Pancreas (tissue), 10 donors: ENCODE data around the gene GIMAP7. TPM values are rescaled to one million over a fixed set of nuclear protein-coding genes. Genes with fewer than 3 reads are reported as not detected.
A peak's percentile ranks its signal among the peaks of the same experiment; 100 is the strongest.

Experiments
- ATAC-seq, 4 donors: fragments of 200-7000 bp; cut with Tn5 transposase; one replicate each; pipeline versions ENCODE4 v1.8.0 to v1.9.1; 2020; ENCODE audit warnings: mild to moderate bottlenecking in 4 of 4, moderate library complexity in 4 of 4
- DNase-seq, 6 donors: peaks; one replicate each; pipeline ENCODE4 v3.0.0-alpha.2; 2020
- FAIRE-seq: peaks from 2 replicates; lab custom pipeline; 2012; peaks lifted over from hg19 to GRCh38; lab: Jason Lieb, UNC
- H3K27ac ChIP-seq, 4 donors: fragments of 200-600 bp; sonication (generic); 1 replicate in 3 of 4; 2 replicates in 1 of 4; pipeline versions ENCODE4 v1.5.0 to v1.8.0; 2020
- H3K27me3 ChIP-seq, 4 donors: fragments of 200-600 bp; one replicate each; pipeline ENCODE4 v1.8.0; 2021
- H3K36me3 ChIP-seq, 3 donors: fragments of 200-600 bp; sonication (generic) in 1 of 3; one replicate each; pipeline versions ENCODE4 v1.5.0 to v1.8.0; 2020 to 2021
- H3K4me1 ChIP-seq, 3 donors: fragments of 200-600 bp; one replicate each; pipeline ENCODE4 v1.8.0; 2021
- H3K4me3 ChIP-seq, 4 donors: fragments of 200-600 bp; sonication (generic) in 2 of 4; one replicate each; pipeline versions ENCODE4 v1.5.0 to v1.8.0; 2020 to 2021
- H3K9me3 ChIP-seq, 4 donors: fragments of 200-600 bp; one replicate each; pipeline ENCODE4 v1.8.0; 2021
- CTCF ChIP-seq, 4 donors: fragments of 200-600 bp; sonication (generic) in 3 of 4; IDR thresholded peaks; one replicate each; pipeline versions ENCODE4 v1.5.0 to v1.8.0; 2021; ENCODE audit warnings: antibody characterized with exemption in 4 of 4
- WGBS, 2 donors: extraction: QIAGEN DNeasy Blood & Tissue Kit; methylation state at CpG; one replicate each; pipeline ENCODE4 v1.1.7; 2013; 5-methylcytosine and 5-hydroxymethylcytosine counted together
- intact Hi-C, 3 donors: fragments of 100-400 bp; cut with DNase I; formaldehyde crosslinking; loops; one replicate each; pipeline versions ENCODE4 v1.11.1 to v1.14.2; 2022
- polyA plus RNA-seq, 2 donors: library from polyadenylated mRNA; stranded (reverse); fragments of 200-250 nt; gene quantifications; one replicate each; pipeline ENCODE4 v1.2.3, GENCODE V29; 2013
- total RNA-seq, 6 donors: library from RNA; stranded (reverse); fragmentation: NEBNext Ultra II Directional in 4 of 6; extraction: Animal tissue kit (Norgen Biotek cat#: 25700) in 4 of 6; gene quantifications; one replicate each; pipeline versions ENCODE4 v1.2.1 to v1.2.4, GENCODE V29; 2021 to 2023
- donor health status: healthy with polysubstance abuse.
- donor health status: DM: no; HTN: no; CAD: no; lungs with moderate emphysema.
- donor health status: DM: no; HTN: no; CAD: no.
- donor health status: control.
- donor health status: control.
- donor health status: Bipolar disorder and iron deficiency.
- donor health status: DM: yes; HTN: yes; CAD: no.
- donor health status: DM: no; HTN: no; CAD: no.
- donor health status: DM: no; HTN: no; CAD: no.
- donor health status: DM: yes; HTN: yes; CAD: no.

GIMAP7 gene
- total and polyA plus RNA-seq, 8 donors = 1.1 to 12.3 (median 4.8) TPM

- no peak for DNase-seq
These were observed 51.9 kb downstream of the GIMAP7 start for GRCh38 chr7:150566572-150566971.

GRCh38 chr7:150567169-150567568 is 52.5 kb downstream of the GIMAP7 start, which contains the start of gene GIMAP4:
TSS of gene GIMAP4 (plus strand) at chr7:150567390. CDS start at chr7:150569902, 2,512 bp downstream.
- no peak for TF ChIP-seq CTCF (IDR thresholded peaks at IDR 0.05)
- 50 to 51% methylated on average over 9 of the region's 9 CpGs for WGBS, 2 donors
- no peaks in the 10 kb centered on the region for H3K9me3 ChIP-seq
- no peaks in the 10 kb centered on the region for H3K36me3 ChIP-seq
- H3K4me1 ChIP-seq = no peaks in the 10 kb centered on the region
- no peak for DNase-seq
- peak within 1 kb of the TSS in 1 of 4 donors; percentile 33 for H3K4me3 ChIP-seq
- no peak for FAIRE-seq
- no peaks in the 10 kb centered on the region for H3K27me3 ChIP-seq
- intact Hi-C loops = no loop called here
- ATAC-seq = peak in 2 of 4 donors; percentile 66 to 67
- H3K27ac ChIP-seq = peak within 1 kb of the TSS in 2 of 4 donors; percentile 17 to 39

More at GRCh38 chr7:150566572-150566971, 51.9 kb downstream of the GIMAP7 start:
- WGBS, 2 donors = 94% methylated on average over 1 of the region's 1 CpG
- Histone ChIP-seq H3K4me3 (no peak overlapping the region), H3K4me1 (no peaks in the 10 kb centered on the region), H3K9me3 (no peaks in the 10 kb centered on the region), H3K27ac (no peak overlapping the region), H3K27me3 (no peaks in the 10 kb centered on the region), H3K36me3 (no peaks in the 10 kb centered on the region)
- intact Hi-C loops = no loop called here
- no peak for TF ChIP-seq CTCF (IDR thresholded peaks at IDR 0.05)
- ATAC-seq (no peak), FAIRE-seq (no peak)

GRCh38 chr7:150567871-150568301 is 53.2 kb downstream of the GIMAP7 start:
- H3K27me3 ChIP-seq = no peaks in the 10 kb centered on the region
- no peaks in the 10 kb centered on the region for H3K9me3 ChIP-seq
- intact Hi-C loops = no loop called here
- no peak for FAIRE-seq
- H3K4me3 ChIP-seq = peak overlapping the region in 1 of 4 donors; percentile 33
- ATAC-seq = no peak
- no peak for TF ChIP-seq CTCF (IDR thresholded peaks at IDR 0.05)
- 48 to 53% methylated on average over 3 of the region's 3 CpGs for WGBS, 2 donors
- peak overlapping the region in 2 of 4 donors; percentile 17 to 39 for H3K27ac ChIP-seq
- no peaks in the 10 kb centered on the region for H3K36me3 ChIP-seq
- H3K4me1 ChIP-seq = no peaks in the 10 kb centered on the region
- DNase-seq = no peak

GRCh38 chr7:150568714-150569113 is 54.0 kb downstream of the GIMAP7 start:
- H3K27ac ChIP-seq = no peak overlapping the region
- peak overlapping the region in 1 of 4 donors; percentile 33 for H3K4me3 ChIP-seq
- H3K9me3 ChIP-seq = no peaks in the 10 kb centered on the region
- no peak for FAIRE-seq
- intact Hi-C loops = no loop called here
- no peak for TF ChIP-seq CTCF (IDR thresholded peaks at IDR 0.05)
- 32 to 71% methylated on average over 2 of the region's 2 CpGs for WGBS, 2 donors
- ATAC-seq = peak in 2 of 4 donors; percentile 63 to 64
- no peaks in the 10 kb centered on the region for H3K36me3 ChIP-seq
- H3K27me3 ChIP-seq = no peaks in the 10 kb centered on the region
- no peaks in the 10 kb centered on the region for H3K4me1 ChIP-seq
- DNase-seq = no peak

GRCh38 chr7:150569245-150569955 is 54.7 kb downstream of the GIMAP7 start:
- DNase-seq (no peak), FAIRE-seq (no peak), ATAC-seq (peak in 2 of 4 donors; percentile 17 to 32)
- H3K36me3 ChIP-seq = no peaks in the 10 kb centered on the region
- 55 to 56% methylated on average over 7 of the region's 7 CpGs for WGBS, 2 donors
- H3K27ac ChIP-seq = no peak overlapping the region
- H3K27me3 ChIP-seq = no peaks in the 10 kb centered on the region
- H3K4me1 ChIP-seq = no peaks in the 10 kb centered on the region
- intact Hi-C loops = no loop called here
- H3K9me3 ChIP-seq = no peaks in the 10 kb centered on the region
- H3K4me3 ChIP-seq = peak overlapping the region in 1 of 4 donors; percentile 33
- TF ChIP-seq CTCF (IDR thresholded peaks at IDR 0.05) = no peak
